UCSD-AML1 (cell line): Measurements from ENCODE around the gene MICAL2.

ENCODE experiments used
- DNase-seq: peaks from one replicate; lab custom pipeline; 2025; ENCODE audit not compliant: unreplicated experiment; lab: John Stamatoyannopoulos, UW

MICAL2 gene

GRCh38 chr11:12241401-12241800 is 131.0 kb downstream of the MICAL2 start:
- no peak for DNase-seq

GRCh38 chr11:12241971-12242672 is 131.7 kb downstream of the MICAL2 start:
- no peak for DNase-seq

- DNase-seq = no peak
Measured at GRCh38 chr11:12242966-12243365, 132.6 kb downstream of the MICAL2 start.

- DNase-seq = no peak
Measured at GRCh38 chr11:12243486-12243885, 133.1 kb downstream of the MICAL2 start.

- DNase-seq = no peak
Measured at GRCh38 chr11:12243911-12244550, 133.6 kb downstream of the MICAL2 start.

GRCh38 chr11:12245091-12245490 is 134.7 kb downstream of the MICAL2 start:
- DNase-seq = no peak

- DNase-seq = no peak
Measured at GRCh38 chr11:12245549-12246016, 135.2 kb downstream of the MICAL2 start.

GRCh38 chr11:12246147-12246546 is 135.8 kb downstream of the MICAL2 start:
- DNase-seq = no peak

GRCh38 chr11:12246989-12247388 is 136.6 kb downstream of the MICAL2 start:
- DNase-seq = no peak

GRCh38 chr11:12247543-12248254 is 137.3 kb downstream of the MICAL2 start:
- no peak for DNase-seq

- no peak for DNase-seq
Measured at GRCh38 chr11:12248330-12248729, 137.9 kb downstream of the MICAL2 start.

- no peak for DNase-seq
Measured at GRCh38 chr11:12249590-12250260, 139.3 kb downstream of the MICAL2 start.

GRCh38 chr11:12251666-12252560 is 141.5 kb downstream of the MICAL2 start:
- no peak for DNase-seq

GRCh38 chr11:12253843-12254281 is 143.5 kb downstream of the MICAL2 start:
- DNase-seq = no peak

GRCh38 chr11:12258451-12258850 is 148.1 kb downstream of the MICAL2 start:
- DNase-seq = no peak

GRCh38 chr11:12259956-12260355 is 149.6 kb downstream of the MICAL2 start:
- no peak for DNase-seq

GRCh38 chr11:12260731-12261521 is 150.5 kb downstream of the MICAL2 start:
- DNase-seq = no peak

GRCh38 chr11:12261551-12261950 is 151.2 kb downstream of the MICAL2 start:
- DNase-seq = no peak

- DNase-seq = no peak
Measured at GRCh38 chr11:12263141-12263693, 152.8 kb downstream of the MICAL2 start.
